B cell (primary cell): ENCODE data around the gene CALM1.

Source experiments
- EZH2 ChIP-seq: IDR thresholded peaks from 2 replicates; pipeline ENCODE4 v1.6.1; 2012; ENCODE audit warnings: borderline replicate concordance, low read depth, mild to moderate bottlenecking, moderate library complexity, low read length; ENCODE audit not compliant: insufficient read depth, poor library complexity, severe bottlenecking
- TF ChIP-seq, protein P1 (sequence below): fragments of 200-600 bp; IDR thresholded peaks from one replicate; pipeline ENCODE4 v1.8.0; 2022; ENCODE audit warnings: antibody characterized with exemption, mild to moderate bottlenecking

DNA sequence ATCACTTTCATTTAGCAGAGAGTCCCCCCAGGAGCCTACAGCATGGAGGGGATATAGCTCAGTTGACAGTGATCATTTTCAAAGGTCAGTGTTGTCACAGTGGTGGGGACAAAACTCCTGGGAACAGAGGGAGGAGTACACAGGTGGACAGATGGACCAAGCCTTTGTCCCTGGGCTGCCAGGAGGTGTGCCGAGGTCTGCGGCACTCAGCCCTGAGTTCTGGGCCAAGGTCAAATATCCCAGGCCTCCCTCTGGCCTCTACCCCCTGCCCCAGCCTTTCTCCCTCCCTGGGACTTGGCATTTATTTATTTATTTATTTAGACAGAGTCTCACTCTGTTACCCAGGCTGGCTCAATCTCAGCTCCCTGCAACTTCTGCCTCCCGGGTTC is 24.8 kb downstream of the CALM1 start:
- TF ChIP-seq EZH2, result no peak
- TF ChIP-seq, protein P1, sequence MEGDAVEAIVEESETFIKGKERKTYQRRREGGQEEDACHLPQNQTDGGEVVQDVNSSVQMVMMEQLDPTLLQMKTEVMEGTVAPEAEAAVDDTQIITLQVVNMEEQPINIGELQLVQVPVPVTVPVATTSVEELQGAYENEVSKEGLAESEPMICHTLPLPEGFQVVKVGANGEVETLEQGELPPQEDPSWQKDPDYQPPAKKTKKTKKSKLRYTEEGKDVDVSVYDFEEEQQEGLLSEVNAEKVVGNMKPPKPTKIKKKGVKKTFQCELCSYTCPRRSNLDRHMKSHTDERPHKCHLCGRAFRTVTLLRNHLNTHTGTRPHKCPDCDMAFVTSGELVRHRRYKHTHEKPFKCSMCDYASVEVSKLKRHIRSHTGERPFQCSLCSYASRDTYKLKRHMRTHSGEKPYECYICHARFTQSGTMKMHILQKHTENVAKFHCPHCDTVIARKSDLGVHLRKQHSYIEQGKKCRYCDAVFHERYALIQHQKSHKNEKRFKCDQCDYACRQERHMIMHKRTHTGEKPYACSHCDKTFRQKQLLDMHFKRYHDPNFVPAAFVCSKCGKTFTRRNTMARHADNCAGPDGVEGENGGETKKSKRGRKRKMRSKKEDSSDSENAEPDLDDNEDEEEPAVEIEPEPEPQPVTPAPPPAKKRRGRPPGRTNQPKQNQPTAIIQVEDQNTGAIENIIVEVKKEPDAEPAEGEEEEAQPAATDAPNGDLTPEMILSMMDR, result no peak
